Brain pericyte (primary cell): ENCODE data around the gene S100A10.

Source experiments
- DNase-seq: peaks from one replicate; pipeline ENCODE4 v3.0.0-alpha.2; 2012; ENCODE audit warnings: low read depth, low spot score

S100A10 gene

GRCh38 chr1:151935894-151936602, 57.6 kb downstream of the S100A10 start:
- DNase-seq, result no peak

DNA sequence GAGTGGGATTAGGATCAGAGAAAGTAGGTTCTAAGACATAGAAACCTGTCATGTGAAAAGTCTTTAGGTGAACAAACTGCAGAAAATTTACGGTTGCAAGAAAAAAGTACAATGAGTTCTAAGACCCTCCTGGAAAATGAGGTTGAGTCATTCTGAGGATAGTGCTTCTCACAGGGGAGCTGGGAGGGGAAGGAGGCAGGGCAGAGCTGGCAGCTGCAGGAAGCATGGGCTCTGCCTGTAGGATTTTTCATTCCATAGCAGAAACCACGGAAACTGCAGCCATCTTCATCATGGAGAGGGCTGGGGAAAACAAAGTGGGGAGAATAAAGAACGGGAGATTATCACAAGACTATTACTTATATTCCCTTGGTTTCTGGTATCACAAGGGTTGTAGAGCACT, 58.5 kb downstream of the S100A10 start:
- no peak for DNase-seq

GRCh38 chr1:151934048-151934493, 59.6 kb downstream of the S100A10 start:
- no peak for DNase-seq
